ENCODE results near the gene IKZF2.

DNA sequence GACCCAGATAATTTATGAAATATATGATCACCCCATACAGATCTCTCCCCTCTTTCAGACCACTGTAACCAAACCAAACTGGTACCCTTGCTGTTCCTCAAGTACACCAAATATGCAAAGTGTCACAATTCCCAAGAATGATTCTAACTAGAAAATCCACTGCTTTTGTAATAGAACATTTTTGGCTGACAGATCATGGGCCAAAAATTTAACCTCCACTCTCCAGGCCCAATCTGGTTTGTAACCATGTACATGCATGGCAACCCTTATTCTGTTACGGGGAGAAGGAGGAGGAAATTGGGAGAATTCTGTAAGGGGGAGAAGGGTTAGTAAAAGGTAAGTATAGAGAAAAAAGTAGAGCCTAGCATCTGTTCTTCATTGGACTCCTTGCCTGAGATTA is 62.0 kb downstream of the IKZF2 start:
- TF ChIP-seq, protein P1, sequence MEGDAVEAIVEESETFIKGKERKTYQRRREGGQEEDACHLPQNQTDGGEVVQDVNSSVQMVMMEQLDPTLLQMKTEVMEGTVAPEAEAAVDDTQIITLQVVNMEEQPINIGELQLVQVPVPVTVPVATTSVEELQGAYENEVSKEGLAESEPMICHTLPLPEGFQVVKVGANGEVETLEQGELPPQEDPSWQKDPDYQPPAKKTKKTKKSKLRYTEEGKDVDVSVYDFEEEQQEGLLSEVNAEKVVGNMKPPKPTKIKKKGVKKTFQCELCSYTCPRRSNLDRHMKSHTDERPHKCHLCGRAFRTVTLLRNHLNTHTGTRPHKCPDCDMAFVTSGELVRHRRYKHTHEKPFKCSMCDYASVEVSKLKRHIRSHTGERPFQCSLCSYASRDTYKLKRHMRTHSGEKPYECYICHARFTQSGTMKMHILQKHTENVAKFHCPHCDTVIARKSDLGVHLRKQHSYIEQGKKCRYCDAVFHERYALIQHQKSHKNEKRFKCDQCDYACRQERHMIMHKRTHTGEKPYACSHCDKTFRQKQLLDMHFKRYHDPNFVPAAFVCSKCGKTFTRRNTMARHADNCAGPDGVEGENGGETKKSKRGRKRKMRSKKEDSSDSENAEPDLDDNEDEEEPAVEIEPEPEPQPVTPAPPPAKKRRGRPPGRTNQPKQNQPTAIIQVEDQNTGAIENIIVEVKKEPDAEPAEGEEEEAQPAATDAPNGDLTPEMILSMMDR (conservative IDR thresholded peaks at IDR 0.05; ENCODE audit: low read depth, low read length) = no peak
- TF ChIP-seq EZH2phosphoT487 (IDR thresholded peaks at IDR 0.05; ENCODE audit: borderline replicate concordance, low read length) = no peak

Data from PC-3 (cell line).